Kidney epithelial cell (primary cell): Measurements from ENCODE around the gene CPLANE2. TPM values are rescaled to one million over a fixed set of nuclear protein-coding genes. Genes with fewer than 3 reads are reported as not detected.
"Not testable (repeated sequence)": the region's sequence is repeated elsewhere in the genome, so short reads cannot be mapped to it uniquely, and the experiment has no call there.

Source experiments
- DNase-seq: peaks from one replicate; pipeline ENCODE4 v3.0.0-alpha.2; 2010; ENCODE audit warnings: low read depth
- H3K27me3 ChIP-seq: 2 replicates; pipeline ENCODE4 v1.6.0; 2011; ENCODE audit warnings: low read length; ENCODE audit not compliant: control insufficient read depth, insufficient read depth
- H3K36me3 ChIP-seq: 2 replicates; pipeline ENCODE4 v1.5.1; 2011; ENCODE audit warnings: low read length; ENCODE audit not compliant: control insufficient read depth, insufficient read depth
- H3K4me3 ChIP-seq: 2 replicates; pipeline ENCODE4 v1.5.1; 2011; ENCODE audit warnings: low read depth, mild to moderate bottlenecking, control low read depth, low read length
- total RNA-seq: library from RNA; depleted of rRNA; stranded (reverse); fragments of >200 nt; gene quantifications from 2 replicates; pipeline ENCODE4 v1.2.3, GENCODE V29; 2015
- TF ChIP-seq, protein P1 (sequence below): IDR thresholded peaks from 2 replicates; pipeline ENCODE4 v1.5.1; 2011; ENCODE audit warnings: mild to moderate bottlenecking, moderate library complexity, low read length, control low read depth, inconsistent platforms; ENCODE audit not compliant: insufficient read depth, poor library complexity, severe bottlenecking

The CPLANE2 gene
- total RNA-seq, 1 donor from 2014 or later, result 3.5 TPM

DNA sequence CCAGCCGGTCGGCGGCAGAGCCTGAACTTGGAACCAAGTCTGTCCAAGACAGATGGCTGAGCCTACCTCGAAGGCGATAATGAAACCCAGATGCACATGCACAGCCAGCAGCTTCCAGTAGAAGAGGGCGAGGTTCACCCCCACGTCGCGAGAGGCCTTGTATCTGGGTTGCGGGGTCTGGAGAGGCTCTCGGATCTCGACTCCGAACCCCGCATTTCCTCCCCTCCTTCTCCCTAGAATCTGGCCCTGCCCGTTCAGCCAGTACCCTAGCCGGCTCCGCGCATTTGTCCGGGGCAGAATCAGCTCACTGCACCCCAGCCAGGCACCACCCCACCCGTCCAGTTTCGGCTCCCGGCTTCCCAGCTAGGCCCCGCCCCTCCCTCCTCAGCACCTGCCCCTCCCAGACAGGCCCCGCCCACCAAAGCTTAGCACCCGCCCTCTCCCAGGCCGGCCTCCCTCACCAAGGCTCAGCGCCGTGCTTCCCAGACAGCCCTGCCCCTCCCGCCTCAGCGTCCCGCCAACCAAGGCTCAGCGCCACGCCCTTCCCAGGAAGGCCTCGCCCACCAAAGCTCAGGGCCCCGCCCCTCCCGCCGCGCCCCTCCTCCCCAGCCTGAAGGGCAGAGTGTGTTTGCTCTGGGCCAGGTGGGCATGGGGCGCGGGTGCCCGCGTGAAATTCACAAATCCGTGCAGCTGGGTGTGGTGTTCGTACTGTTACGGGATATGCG is 19.8 kb downstream of the CPLANE2 start:
- H3K36me3 ChIP-seq, result no peaks in the 10 kb centered on the region
- H3K4me3 ChIP-seq, result peak overlapping the region; percentile 33
- DNase-seq, result peak; percentile 81
- no peaks in the 10 kb centered on the region for H3K27me3 ChIP-seq
- TF ChIP-seq, protein P1, sequence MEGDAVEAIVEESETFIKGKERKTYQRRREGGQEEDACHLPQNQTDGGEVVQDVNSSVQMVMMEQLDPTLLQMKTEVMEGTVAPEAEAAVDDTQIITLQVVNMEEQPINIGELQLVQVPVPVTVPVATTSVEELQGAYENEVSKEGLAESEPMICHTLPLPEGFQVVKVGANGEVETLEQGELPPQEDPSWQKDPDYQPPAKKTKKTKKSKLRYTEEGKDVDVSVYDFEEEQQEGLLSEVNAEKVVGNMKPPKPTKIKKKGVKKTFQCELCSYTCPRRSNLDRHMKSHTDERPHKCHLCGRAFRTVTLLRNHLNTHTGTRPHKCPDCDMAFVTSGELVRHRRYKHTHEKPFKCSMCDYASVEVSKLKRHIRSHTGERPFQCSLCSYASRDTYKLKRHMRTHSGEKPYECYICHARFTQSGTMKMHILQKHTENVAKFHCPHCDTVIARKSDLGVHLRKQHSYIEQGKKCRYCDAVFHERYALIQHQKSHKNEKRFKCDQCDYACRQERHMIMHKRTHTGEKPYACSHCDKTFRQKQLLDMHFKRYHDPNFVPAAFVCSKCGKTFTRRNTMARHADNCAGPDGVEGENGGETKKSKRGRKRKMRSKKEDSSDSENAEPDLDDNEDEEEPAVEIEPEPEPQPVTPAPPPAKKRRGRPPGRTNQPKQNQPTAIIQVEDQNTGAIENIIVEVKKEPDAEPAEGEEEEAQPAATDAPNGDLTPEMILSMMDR, result no peak

DNA sequence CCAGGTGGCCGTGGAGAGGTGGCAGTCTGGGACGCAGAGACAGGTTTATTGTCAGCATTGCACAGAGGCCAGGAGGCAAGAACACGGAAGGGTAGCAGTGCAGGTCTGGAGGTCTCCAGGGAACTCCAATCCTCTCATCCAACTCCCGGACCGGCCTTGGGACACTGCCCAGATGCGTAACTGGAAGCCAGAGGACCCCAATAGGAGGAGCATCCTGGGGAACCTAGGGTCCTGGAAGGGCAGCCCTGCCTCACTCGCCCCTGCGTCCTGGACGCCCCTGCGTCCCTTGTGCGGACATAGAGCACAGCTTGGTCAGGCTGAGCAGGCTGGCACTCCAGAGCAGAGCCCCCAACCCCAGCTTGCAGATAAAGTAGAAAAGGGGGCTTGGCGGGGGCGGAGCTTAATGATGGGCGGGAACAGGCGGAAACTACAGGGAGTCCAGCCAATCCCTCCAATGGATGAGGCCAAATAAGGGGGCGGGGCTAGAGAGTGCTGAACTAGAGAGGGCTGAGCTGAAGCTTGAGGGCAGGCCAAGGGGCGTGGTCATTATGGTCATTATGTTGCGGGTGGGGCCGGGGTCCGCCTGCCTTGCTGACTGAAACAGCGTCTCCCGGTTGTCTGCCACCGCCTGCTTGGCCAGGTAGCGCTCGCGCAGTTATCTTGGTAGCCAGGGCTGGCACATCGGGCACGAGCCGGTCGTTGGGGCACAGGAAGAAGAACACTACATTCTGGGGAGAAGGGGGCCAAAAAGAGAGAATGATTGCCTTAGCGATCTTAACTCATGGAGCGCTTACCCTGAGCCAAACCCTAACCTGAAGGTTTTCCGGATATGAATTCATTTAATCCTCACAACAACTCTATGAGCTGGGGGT is 20.9 kb downstream of the CPLANE2 start:
- DNase-seq, result no peak
- TF ChIP-seq, protein P1, result no peak
- H3K36me3 ChIP-seq, result no peaks in the 10 kb centered on the region
- no peaks in the 10 kb centered on the region for H3K27me3 ChIP-seq
- peak overlapping the region; percentile 31 for H3K4me3 ChIP-seq

GRCh38 chr1:16215240-16215639 is 21.7 kb downstream of the CPLANE2 start:
- H3K4me3 ChIP-seq, DNase-seq, H3K36me3 ChIP-seq, H3K27me3 ChIP-seq: not testable (repeated sequence)

DNA sequence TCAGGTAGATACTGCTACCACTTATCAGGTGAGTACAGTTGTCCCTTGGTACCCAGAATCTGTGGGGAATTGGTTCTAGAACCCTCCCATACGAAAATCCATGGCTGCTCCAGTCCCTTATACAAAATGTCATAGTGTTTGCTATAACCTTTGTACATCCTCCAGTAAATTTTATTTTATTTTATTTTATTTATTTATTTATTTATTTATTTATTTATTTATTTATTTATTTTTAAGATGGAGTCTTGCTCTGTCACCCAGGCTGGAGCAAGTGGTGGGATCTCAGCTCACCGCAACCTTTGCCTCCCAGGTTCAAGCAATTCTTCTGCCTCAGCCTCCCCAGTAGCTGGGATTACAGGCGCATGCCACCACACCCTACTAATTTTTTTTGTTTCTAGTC is 23.4 kb downstream of the CPLANE2 start:
- H3K4me3 ChIP-seq, H3K36me3 ChIP-seq, H3K27me3 ChIP-seq, DNase-seq: not testable (repeated sequence)

- DNase-seq, result no peak
- TF ChIP-seq, protein P1, result no peak
- Histone ChIP-seq H3K27me3 (no peaks in the 10 kb centered on the region), H3K4me3 (no peak overlapping the region), H3K36me3 (no peaks in the 10 kb centered on the region)
Measured at GRCh38 chr1:16213013-16213412, 24.0 kb downstream of the CPLANE2 start.

DNA sequence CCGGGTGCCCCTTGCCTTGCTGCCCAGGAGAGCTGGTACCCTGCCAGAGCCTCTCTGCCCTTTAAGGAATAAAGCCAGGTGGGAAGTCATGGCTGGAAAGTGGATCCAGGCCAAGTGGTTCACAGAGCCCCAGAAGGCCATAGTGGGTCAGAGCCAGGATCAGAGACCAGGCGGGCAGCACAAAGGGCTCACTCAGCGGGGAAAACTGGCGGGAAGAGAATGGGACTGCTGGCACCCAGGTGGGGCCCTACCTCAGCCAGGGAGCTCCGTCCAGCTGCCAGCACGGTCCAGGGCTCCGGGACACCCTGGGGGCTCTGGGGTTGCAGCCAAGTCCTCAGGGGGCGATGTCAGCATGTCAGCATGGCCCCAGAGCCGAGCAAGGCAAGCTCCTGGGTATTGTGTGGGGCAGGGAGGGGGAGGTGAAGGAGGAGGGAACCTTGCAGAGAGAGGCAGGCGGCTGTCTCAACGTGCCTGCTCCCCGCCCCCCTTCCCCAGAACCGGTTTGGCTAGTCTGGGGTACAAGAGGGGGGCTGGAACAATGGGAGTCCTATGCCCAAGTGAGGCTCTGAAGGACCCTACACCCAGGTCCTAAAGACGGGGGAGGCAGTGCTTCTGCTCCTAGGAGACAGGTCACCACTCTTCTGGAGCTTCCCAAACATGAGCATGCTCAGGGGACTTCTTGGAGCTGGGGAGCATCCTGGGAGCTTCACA is 24.6 kb downstream of the CPLANE2 start, which contains the start of gene ARHGEF19:
Gene ARHGEF19 (minus strand): TSS at position 402 of the 711 bp plus-strand sequence. CDS start 3,598 bp downstream, outside the sequence.
- Histone ChIP-seq H3K4me3 (no peak within 1 kb of the TSS), H3K27me3 (no peaks in the 10 kb centered on the region), H3K36me3 (no peaks in the 10 kb centered on the region)
- TF ChIP-seq, protein P1, result no peak
- no peak for DNase-seq
